GM12865 (cell line): ENCODE measurements around the gene RDH14.

Experiments used
- DNase-seq: peaks from one replicate; pipeline ENCODE4 v3.0.0; 2010; ENCODE audit warnings: low read depth
- H3K4me3 ChIP-seq: 2 replicates; pipeline ENCODE4 v1.5.1; 2011; ENCODE audit warnings: mild to moderate bottlenecking, low read depth, low read length, control low read depth
- TF ChIP-seq, protein P1 (sequence below): IDR thresholded peaks from 2 replicates; pipeline ENCODE4 v1.5.1; 2011; ENCODE audit warnings: low read length, control low read depth, low read depth, inconsistent platforms; ENCODE audit not compliant: insufficient read depth; ENCODE audit errors: missing control alignments

The RDH14 gene

DNA sequence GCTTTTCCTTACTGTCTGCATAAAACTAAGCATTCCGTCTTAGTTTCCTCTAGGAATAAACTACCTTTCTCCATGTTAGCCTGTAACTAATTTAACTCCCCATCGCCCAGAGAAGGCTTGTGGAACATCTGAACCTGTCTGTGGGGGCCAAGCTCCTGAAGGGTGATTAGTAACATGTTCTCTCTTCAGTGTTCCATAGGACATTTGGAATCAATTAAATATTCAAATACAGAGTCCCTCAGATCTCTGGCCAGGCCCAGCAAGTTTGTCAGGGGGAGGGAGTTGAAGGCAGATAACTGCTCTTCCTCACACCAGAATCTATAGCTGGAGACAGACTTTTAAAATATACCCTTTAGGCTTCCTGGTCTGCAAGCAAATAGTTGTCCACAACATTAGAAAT, 8.8 kb downstream of the RDH14 start:
- TF ChIP-seq, protein P1, sequence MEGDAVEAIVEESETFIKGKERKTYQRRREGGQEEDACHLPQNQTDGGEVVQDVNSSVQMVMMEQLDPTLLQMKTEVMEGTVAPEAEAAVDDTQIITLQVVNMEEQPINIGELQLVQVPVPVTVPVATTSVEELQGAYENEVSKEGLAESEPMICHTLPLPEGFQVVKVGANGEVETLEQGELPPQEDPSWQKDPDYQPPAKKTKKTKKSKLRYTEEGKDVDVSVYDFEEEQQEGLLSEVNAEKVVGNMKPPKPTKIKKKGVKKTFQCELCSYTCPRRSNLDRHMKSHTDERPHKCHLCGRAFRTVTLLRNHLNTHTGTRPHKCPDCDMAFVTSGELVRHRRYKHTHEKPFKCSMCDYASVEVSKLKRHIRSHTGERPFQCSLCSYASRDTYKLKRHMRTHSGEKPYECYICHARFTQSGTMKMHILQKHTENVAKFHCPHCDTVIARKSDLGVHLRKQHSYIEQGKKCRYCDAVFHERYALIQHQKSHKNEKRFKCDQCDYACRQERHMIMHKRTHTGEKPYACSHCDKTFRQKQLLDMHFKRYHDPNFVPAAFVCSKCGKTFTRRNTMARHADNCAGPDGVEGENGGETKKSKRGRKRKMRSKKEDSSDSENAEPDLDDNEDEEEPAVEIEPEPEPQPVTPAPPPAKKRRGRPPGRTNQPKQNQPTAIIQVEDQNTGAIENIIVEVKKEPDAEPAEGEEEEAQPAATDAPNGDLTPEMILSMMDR, result no peak
- no peak for DNase-seq

DNA sequence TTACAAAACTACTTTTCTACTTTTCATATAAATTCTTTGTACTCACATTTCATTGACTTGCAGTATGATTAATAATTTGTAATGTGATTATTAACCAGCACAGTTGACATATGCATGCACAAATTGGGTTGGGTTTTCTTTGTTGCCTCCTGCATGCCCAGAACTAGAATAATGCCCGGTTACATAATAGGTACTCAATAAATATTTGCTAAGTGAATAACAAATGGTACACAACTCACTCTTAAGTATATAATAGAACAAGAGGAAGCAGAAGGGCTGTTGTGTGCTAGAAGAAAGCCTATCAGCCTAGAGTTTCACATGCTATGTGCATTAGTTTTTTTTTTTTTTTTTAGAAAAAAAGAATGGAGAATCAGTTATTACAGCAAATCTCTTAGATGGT, 9.3 kb downstream of the RDH14 start:
- DNase-seq, result no peak
- no peak overlapping the region for H3K4me3 ChIP-seq
- TF ChIP-seq, protein P1, result no peak

More for the DNA sequence above, 8.8 kb downstream of the RDH14 start:
- H3K4me3 ChIP-seq, result no peak overlapping the region

DNA sequence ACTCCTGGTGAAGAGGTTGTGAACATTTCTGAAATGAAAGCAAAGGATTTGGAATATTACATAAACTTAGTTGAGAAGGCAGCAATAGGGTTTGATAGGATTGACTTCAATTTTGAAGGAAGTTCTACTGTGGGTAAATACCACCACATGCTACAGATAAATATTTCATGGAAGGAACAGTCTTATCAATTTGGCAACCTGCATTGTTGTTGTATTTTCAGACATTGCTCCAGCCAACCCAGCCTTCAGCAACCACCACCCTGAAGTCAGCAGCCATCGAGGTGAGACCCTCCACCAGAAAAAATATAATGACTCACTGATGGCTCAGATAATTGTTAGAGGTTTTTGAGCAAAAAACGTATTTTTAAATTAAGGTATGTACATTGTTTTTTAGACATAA, 10.0 kb downstream of the RDH14 start:
- no peak overlapping the region for H3K4me3 ChIP-seq
- no peak for DNase-seq
- TF ChIP-seq, protein P1, result no peak

DNA sequence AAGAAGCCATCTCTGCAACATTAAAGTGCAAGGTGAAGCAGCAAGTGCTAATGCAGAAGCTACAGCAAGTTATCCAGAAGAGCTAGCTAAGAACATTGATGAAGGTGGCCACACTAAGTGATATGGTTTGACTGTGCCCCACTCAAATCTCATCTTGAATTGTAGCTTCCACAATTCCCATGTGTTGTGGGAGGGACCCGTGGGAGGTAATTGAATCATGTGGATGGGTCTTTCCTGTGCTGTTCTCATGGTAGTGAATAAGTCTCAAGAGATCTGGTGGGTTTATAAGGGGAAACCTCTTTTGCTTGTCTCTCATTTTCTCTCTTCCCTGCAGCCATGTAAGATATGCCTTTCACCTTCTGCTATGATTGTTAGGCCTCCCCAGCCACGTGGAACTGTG, 11.4 kb downstream of the RDH14 start:
- TF ChIP-seq, protein P1, result no peak
- no peak for DNase-seq
- no peak overlapping the region for H3K4me3 ChIP-seq

DNA sequence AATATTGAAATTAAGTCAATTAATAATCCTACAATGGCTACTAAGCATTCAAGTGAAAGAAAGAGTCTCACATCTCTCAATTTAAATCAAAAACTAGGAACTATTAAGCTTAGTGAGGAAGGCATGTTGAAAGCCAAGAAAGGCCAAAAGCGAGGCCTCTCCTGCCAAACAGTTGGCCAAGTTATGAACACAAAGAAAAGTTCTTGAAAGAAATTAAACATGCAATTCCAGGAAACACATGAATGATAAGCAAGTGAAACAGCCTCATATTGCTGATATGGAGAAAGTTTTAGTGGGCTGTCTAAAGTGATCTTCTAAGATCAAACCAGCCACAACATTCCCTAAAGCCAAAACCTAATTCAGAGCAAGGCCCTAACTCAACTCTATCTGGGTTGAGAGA, 11.8 kb downstream of the RDH14 start:
- H3K4me3 ChIP-seq, result no peak overlapping the region
- TF ChIP-seq, protein P1, result no peak
- DNase-seq, result no peak

DNA sequence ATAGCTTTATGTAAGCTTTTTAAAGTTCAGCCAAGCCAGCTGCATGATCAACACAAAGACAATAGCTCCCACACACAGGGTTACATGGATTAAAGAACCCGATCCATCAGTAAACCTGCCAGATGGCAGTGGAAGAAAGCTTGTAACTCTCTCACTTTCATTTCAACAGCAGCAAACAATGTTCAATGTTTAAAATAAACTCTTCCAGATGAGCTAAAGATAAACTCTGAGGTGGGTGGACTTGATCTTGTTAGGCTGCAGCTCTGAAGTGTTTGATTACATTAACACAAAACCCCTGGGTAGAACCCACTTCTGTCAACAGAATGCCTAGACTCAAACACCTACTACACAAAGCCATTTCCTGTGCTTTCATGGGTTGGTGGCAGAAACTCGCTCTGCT, 13.9 kb downstream of the RDH14 start:
- no peak overlapping the region for H3K4me3 ChIP-seq
- DNase-seq, result peak; percentile 14
- TF ChIP-seq, protein P1, result no peak

DNA sequence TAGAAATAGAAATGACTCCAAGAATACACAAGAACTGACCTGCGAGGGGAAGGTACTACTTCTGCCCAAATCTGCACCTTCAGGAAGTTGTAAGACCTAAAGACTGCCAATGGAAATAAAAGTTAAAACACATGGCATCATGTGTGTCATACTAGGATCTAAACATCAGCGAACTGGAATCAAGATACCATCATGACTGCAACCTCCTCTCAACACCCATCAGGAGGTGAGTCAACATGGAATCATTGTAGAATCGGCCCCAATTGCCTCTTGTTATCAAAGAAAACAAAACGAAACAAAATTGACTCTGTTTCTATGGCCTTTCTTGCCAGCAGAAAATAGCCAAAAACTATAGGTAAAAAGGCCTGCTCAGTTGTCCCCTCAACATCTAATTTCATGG, 15.1 kb downstream of the RDH14 start:
- H3K4me3 ChIP-seq, result no peak overlapping the region
- no peak for DNase-seq
- TF ChIP-seq, protein P1, result no peak
